Caco-2 (cell line): ENCODE results near the gene APMAP. TPM values are rescaled to one million over a fixed set of nuclear protein-coding genes. Genes with fewer than 3 reads are reported as not detected.

Source experiments
- BruUV-seq: library from RNA; stranded (reverse); fragments of 400-500 nt; replicated peaks from 2 replicates; lab custom pipeline; 2021; lab: Mats Ljungman, UMichigan
- CTCF ChIA-PET: fragments of 300-600 bp; sonication (Branson Sonifier 250); formaldehyde crosslinking; loops from one replicate; lab custom pipeline; 2022; ENCODE audit warnings: antibody characterized with exemption; lab: Charles Lee
- POLR2A ChIA-PET: fragments of 300-600 bp; sonication (Branson Sonifier 250); formaldehyde crosslinking; loops from one replicate; lab custom pipeline; 2022; ENCODE audit warnings: antibody characterized with exemption; lab: Charles Lee
- DNase-seq, 2 experiments: peaks; one replicate each; pipeline versions ENCODE4 v3.0.0 to v3.0.0-alpha.2; 2020 to 2022
- H3K27me3 ChIP-seq: replicated peaks from 2 replicates; pipeline ENCODE4 v1.6.0; 2011; ENCODE audit warnings: low read length; ENCODE audit not compliant: control insufficient read depth, insufficient read depth
- H3K36me3 ChIP-seq: 2 replicates; pipeline ENCODE4 v1.5.1; 2011; ENCODE audit warnings: low read length; ENCODE audit not compliant: control insufficient read depth, insufficient read depth
- H3K4me1 ChIP-seq: fragments of 250-450 bp; sonication (Bioruptor Pico); 2 replicates; pipeline ENCODE4 v1.5.1; 2020; ENCODE audit warnings: mild to moderate bottlenecking
- H3K4me3 ChIP-seq: 2 replicates; pipeline ENCODE4 v1.5.1; 2011; ENCODE audit warnings: low read depth, mild to moderate bottlenecking, control low read depth, low read length
- H3K9me3 ChIP-seq: fragments of 250-450 bp; sonication (Bioruptor Pico); 2 replicates; pipeline ENCODE4 v1.5.1; 2020; ENCODE audit warnings: mild to moderate bottlenecking, moderate library complexity
- H3K27ac Mint-ChIP-seq: one replicate; pipeline ENCODE4 v1.8.0; 2022; ENCODE audit warnings: mixed read lengths; ENCODE audit not compliant: unreplicated experiment
- H3K27me3 Mint-ChIP-seq: one replicate; pipeline ENCODE4 v1.8.0; 2022; ENCODE audit warnings: mixed read lengths; ENCODE audit not compliant: insufficient read depth, unreplicated experiment
- H3K36me3 Mint-ChIP-seq: one replicate; pipeline ENCODE4 v1.8.0; 2022; ENCODE audit warnings: mild to moderate bottlenecking, mixed read lengths; ENCODE audit not compliant: insufficient read depth, unreplicated experiment
- H3K4me1 Mint-ChIP-seq: one replicate; pipeline ENCODE4 v1.8.0; 2022; ENCODE audit warnings: low read depth, mixed read lengths; ENCODE audit not compliant: unreplicated experiment
- H3K4me3 Mint-ChIP-seq: one replicate; pipeline ENCODE4 v1.8.0; 2022; ENCODE audit warnings: mild to moderate bottlenecking, moderate library complexity, mixed read lengths; ENCODE audit not compliant: unreplicated experiment
- H3K9me3 Mint-ChIP-seq: one replicate; pipeline ENCODE4 v1.8.0; 2022; ENCODE audit warnings: mixed read lengths; ENCODE audit not compliant: unreplicated experiment
- intact Hi-C: fragments of 100-400 bp; cut with micrococcal nuclease; formaldehyde crosslinking; loops from one replicate; pipeline ENCODE4 v1.10.0; 2022; ENCODE audit not compliant: unreplicated experiment
- total RNA-seq: library from RNA; stranded (reverse); gene quantifications from 2 replicates; pipeline ENCODE4 v1.2.3, GENCODE V29; 2022
- TF ChIP-seq, protein P1 (sequence below), 2 experiments: fragments of 200-600 bp in 1 of 2; IDR thresholded peaks; 1 replicate in 1 of 2; 2 replicates in 1 of 2; pipeline versions ENCODE4 v1.5.1 to v1.8.0; 2011 to 2022; ENCODE audit warnings: antibody characterized with exemption in 1 of 2, control low read depth in 1 of 2, inconsistent platforms in 1 of 2, low read depth in 1 of 2, low read length in 1 of 2, mild to moderate bottlenecking in 1 of 2, moderate library complexity in 1 of 2; ENCODE audit not compliant: insufficient read depth in 1 of 2, severe bottlenecking in 1 of 2, unreplicated experiment in 1 of 2

The APMAP gene
- total RNA-seq, 1 experiment from 2014 or later: 138 TPM

DNA sequence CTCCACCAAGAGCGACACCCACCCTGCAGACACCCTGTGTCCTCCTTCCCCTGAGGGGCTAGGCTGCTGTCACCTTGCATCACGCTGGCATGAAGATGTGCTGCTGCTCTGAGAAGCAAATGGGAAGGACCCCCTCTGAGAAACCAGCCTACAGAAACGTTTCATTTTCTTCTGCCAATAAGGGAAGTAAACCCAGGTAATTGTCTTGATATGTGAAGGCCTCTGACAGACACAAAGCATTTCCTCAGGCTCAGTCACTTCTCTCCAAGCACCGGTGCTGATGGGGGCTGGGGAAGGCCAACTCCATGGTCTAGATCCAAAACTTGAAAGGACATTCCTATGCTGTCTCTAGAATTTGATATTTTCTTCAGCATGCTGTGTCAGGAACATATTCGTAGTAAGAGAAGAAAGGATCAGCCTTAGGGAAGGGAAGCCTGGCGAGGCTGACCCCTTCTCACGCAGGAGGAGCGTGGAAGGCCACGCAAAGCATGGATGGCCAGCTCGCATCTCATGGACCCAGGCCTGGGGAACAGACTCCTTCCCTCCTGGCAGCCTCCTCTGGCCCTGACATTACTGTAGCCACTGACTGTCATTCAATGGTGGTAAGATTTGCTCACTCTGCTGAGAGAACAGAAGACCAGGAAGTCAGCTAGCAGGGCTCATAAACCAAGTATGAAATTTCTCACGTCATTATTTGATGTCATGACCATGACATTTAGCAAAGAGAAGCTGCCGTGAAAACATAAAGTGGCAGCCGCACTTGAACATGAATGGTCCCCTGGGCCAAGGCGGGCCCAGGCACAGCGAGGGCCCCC is 44.9 kb upstream of the APMAP start:
- Mint-ChIP-seq H3K36me3 (peaks cover 27% of the 10 kb centered on the region), H3K27ac (no peak overlapping the region), H3K4me3 (no peak overlapping the region), H3K9me3 (no peaks in the 10 kb centered on the region), H3K27me3 (no peaks in the 10 kb centered on the region), H3K4me1 (peaks cover 5% of the 10 kb centered on the region)
- H3K4me3 ChIP-seq: no peak overlapping the region
- no TSS peak for BruUV-seq
- TF ChIP-seq, protein P1, sequence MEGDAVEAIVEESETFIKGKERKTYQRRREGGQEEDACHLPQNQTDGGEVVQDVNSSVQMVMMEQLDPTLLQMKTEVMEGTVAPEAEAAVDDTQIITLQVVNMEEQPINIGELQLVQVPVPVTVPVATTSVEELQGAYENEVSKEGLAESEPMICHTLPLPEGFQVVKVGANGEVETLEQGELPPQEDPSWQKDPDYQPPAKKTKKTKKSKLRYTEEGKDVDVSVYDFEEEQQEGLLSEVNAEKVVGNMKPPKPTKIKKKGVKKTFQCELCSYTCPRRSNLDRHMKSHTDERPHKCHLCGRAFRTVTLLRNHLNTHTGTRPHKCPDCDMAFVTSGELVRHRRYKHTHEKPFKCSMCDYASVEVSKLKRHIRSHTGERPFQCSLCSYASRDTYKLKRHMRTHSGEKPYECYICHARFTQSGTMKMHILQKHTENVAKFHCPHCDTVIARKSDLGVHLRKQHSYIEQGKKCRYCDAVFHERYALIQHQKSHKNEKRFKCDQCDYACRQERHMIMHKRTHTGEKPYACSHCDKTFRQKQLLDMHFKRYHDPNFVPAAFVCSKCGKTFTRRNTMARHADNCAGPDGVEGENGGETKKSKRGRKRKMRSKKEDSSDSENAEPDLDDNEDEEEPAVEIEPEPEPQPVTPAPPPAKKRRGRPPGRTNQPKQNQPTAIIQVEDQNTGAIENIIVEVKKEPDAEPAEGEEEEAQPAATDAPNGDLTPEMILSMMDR (IDR thresholded peaks at IDR 0.05; ENCODE audit: insufficient read depth in 1 of 2, low read depth in 1 of 2, low read length in 1 of 2, severe bottlenecking in 1 of 2, unreplicated experiment in 1 of 2): no peak
- no peak for DNase-seq
- H3K27me3 ChIP-seq: no peaks in the 10 kb centered on the region
- ChIA-PET CTCF (no interaction called here), POLR2A (no interaction called here)
- peaks cover 4% of the 10 kb centered on the region; the same call in 1 of the 2 replicates for H3K4me1 ChIP-seq
- intact Hi-C loops: no loop called here
- no peaks in the 10 kb centered on the region for H3K9me3 ChIP-seq
- H3K36me3 ChIP-seq: peaks cover 2% of the 10 kb centered on the region; the same call in 1 of the 2 replicates

GRCh38 chr20:25036331-25036936 is 43.9 kb upstream of the APMAP start:
- ChIA-PET CTCF (no interaction called here), POLR2A (no interaction called here)
- Mint-ChIP-seq H3K27ac (no peak overlapping the region), H3K9me3 (no peaks in the 10 kb centered on the region), H3K4me1 (peaks cover 5% of the 10 kb centered on the region), H3K36me3 (peaks cover 33% of the 10 kb centered on the region), H3K4me3 (no peak overlapping the region), H3K27me3 (no peaks in the 10 kb centered on the region)
- intact Hi-C loops: no loop called here
- BruUV-seq: no TSS peak
- Histone ChIP-seq H3K36me3 (peaks cover 2% of the 10 kb centered on the region; the same call in 1 of the 2 replicates), H3K9me3 (no peaks in the 10 kb centered on the region), H3K4me1 (peaks cover 12% of the 10 kb centered on the region), H3K4me3 (no peak overlapping the region), H3K27me3 (no peaks in the 10 kb centered on the region)
- DNase-seq: no peak
- TF ChIP-seq, protein P1 (IDR thresholded peaks at IDR 0.05; ENCODE audit: insufficient read depth in 1 of 2, low read depth in 1 of 2, low read length in 1 of 2, severe bottlenecking in 1 of 2, unreplicated experiment in 1 of 2): no peak

- Mint-ChIP-seq H3K9me3 (no peaks in the 10 kb centered on the region), H3K27me3 (no peaks in the 10 kb centered on the region), H3K27ac (no peak overlapping the region), H3K36me3 (peaks cover 38% of the 10 kb centered on the region), H3K4me3 (no peak overlapping the region), H3K4me1 (peaks cover 5% of the 10 kb centered on the region)
- H3K27me3 ChIP-seq: no peaks in the 10 kb centered on the region
- CTCF ChIA-PET: no interaction called here
- DNase-seq: no peak
- BruUV-seq: no TSS peak
- intact Hi-C loops: no loop called here
- POLR2A ChIA-PET: no interaction called here
- peaks cover 2% of the 10 kb centered on the region; the same call in 1 of the 2 replicates for H3K36me3 ChIP-seq
- no peaks in the 10 kb centered on the region for H3K9me3 ChIP-seq
- peaks cover 17% of the 10 kb centered on the region for H3K4me1 ChIP-seq
- no peak overlapping the region for H3K4me3 ChIP-seq
- TF ChIP-seq, protein P1 (IDR thresholded peaks at IDR 0.05; ENCODE audit: insufficient read depth in 1 of 2, low read depth in 1 of 2, low read length in 1 of 2, severe bottlenecking in 1 of 2, unreplicated experiment in 1 of 2): no peak
These were observed 43.4 kb upstream of the APMAP start for GRCh38 chr20:25035921-25036320.
